ENCODE measurements around the gene MAN1A2.
"Not testable (repeated sequence)": the region's sequence is repeated elsewhere in the genome, so short reads cannot be mapped to it uniquely, and the experiment has no call there.

MAN1A2 gene

DNA sequence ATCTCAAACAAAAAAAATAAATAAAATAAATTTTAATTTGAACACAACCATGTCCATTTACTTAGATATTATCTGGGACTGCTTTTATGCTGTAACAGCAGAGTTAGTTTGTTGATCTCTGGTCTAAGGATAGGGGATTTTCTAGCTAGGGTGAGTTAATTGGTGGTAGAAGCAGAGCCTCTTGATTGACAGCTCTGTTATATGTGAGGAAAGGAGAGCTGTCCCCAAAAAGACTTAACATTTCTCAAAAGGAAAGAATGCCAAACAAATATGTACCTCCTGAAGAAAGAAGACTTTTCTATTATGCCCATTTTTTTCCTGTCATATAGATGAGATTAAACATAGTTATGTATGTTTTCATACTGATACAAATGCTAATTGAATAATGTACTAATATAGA lies 37.8 kb downstream of the MAN1A2 start:
- H3K27ac Mint-ChIP-seq: no peak overlapping the region
- H3K4me3 Mint-ChIP-seq: no peak overlapping the region
- DNase-seq: no peak
- peaks cover 14% of the 10 kb centered on the region for H3K9me3 Mint-ChIP-seq
- peaks cover 20% of the 10 kb centered on the region for H3K4me1 Mint-ChIP-seq (ENCODE audit: low read depth)
- H3K27me3 Mint-ChIP-seq: no peaks in the 10 kb centered on the region
- peaks cover 74% of the 10 kb centered on the region for H3K36me3 Mint-ChIP-seq (ENCODE audit: low read depth)

DNA sequence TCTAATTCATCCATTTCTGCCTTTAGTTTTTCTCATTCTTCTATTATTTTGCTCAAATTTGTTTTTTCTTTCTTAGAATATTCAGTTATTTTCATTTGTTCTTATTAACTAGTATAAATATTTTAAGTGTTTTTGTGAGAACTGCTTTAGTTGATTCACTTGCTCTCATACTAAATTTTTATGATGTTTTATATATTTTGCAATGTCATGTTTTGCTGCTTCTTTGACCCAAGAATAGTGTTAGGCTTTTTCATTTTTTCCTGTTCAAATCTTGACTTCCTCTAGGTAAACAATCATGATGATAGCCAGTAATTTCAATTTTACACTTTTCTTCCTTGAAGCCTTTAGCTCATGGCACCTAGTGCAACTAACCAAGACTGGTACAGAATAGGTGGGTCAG lies 45.2 kb downstream of the MAN1A2 start:
- peaks cover 28% of the 10 kb centered on the region for H3K4me1 Mint-ChIP-seq (ENCODE audit: low read depth)
- H3K36me3 Mint-ChIP-seq (ENCODE audit: low read depth): peaks cover 76% of the 10 kb centered on the region
- no peak for DNase-seq
- no peaks in the 10 kb centered on the region for H3K27me3 Mint-ChIP-seq
- no peak overlapping the region for H3K4me3 Mint-ChIP-seq
- H3K27ac Mint-ChIP-seq: no peak overlapping the region
- H3K9me3 Mint-ChIP-seq: no peaks in the 10 kb centered on the region

DNA sequence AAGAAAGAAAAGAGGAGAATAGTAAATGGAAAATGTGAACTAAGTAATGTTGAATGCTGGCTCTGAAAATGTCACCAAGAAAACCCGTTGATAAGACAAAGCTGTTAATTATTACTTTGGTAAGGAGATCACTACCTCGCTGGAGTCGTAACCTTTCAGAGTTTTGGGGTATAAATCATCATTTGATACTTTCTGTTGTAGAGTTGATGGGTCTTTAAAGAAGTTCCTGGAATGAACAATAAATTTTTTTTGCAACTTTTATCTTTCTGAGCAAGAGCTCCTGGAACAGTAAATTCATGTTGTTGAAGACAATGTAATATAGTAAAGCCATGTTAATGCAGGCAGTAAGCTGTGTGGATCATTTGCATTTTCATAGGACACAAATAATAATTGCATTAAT lies 46.2 kb downstream of the MAN1A2 start:
- Mint-ChIP-seq H3K36me3 (ENCODE audit: low read depth) (peaks cover 72% of the 10 kb centered on the region), H3K27me3 (no peaks in the 10 kb centered on the region), H3K27ac (no peak overlapping the region), H3K4me3 (no peak overlapping the region), H3K9me3 (no peaks in the 10 kb centered on the region), H3K4me1 (ENCODE audit: low read depth) (peaks cover 30% of the 10 kb centered on the region)
- no peak for DNase-seq

DNA sequence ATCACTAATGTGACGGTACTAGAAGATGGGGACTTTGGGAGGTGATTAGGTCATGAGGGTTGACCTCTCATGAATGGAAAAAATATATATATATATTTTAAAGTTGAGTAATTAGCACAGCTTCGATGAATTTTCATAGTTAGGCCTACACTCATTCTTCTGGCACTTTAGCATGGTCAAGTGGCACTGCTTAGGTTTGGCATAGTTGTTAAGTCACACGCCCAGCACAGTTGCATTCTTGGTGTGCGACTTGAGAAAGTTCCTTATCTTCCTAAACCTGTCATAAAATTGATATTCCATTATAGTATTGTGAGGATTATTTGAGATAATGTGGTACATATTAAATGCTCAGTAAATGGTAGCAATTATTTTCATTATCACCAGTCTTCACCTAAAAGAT lies 47.7 kb downstream of the MAN1A2 start:
- Mint-ChIP-seq H3K4me1 (ENCODE audit: low read depth) (peaks cover 28% of the 10 kb centered on the region), H3K27ac (no peak overlapping the region), H3K36me3 (ENCODE audit: low read depth) (peaks cover 67% of the 10 kb centered on the region), H3K9me3 (no peaks in the 10 kb centered on the region), H3K4me3 (no peak overlapping the region), H3K27me3 (no peaks in the 10 kb centered on the region)
- no peak for DNase-seq

DNA sequence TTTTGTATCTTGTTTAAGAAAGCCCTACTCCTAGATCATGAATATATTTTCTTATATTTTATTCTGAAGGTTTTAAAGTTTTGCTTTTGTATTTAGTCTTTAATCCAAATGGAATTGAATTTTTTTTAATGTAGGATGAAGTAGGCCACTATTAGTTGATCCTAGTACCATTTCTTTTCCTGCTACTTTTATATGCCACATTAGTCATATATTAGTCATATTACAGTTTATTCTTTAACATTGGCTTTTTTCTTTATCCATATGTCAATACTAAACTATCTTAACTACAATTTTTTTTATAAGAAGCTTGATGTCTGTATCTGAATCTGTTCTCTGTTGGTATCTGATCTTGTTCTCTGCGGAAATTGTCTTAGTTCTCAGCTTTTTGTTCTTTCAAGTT lies 48.8 kb downstream of the MAN1A2 start:
- no peak for DNase-seq
- peaks cover 34% of the 10 kb centered on the region for H3K4me1 Mint-ChIP-seq (ENCODE audit: low read depth)
- H3K4me3 Mint-ChIP-seq: no peak overlapping the region
- no peaks in the 10 kb centered on the region for H3K9me3 Mint-ChIP-seq
- H3K36me3 Mint-ChIP-seq (ENCODE audit: low read depth): peaks cover 69% of the 10 kb centered on the region
- no peaks in the 10 kb centered on the region for H3K27me3 Mint-ChIP-seq
- H3K27ac Mint-ChIP-seq: no peak overlapping the region

DNA sequence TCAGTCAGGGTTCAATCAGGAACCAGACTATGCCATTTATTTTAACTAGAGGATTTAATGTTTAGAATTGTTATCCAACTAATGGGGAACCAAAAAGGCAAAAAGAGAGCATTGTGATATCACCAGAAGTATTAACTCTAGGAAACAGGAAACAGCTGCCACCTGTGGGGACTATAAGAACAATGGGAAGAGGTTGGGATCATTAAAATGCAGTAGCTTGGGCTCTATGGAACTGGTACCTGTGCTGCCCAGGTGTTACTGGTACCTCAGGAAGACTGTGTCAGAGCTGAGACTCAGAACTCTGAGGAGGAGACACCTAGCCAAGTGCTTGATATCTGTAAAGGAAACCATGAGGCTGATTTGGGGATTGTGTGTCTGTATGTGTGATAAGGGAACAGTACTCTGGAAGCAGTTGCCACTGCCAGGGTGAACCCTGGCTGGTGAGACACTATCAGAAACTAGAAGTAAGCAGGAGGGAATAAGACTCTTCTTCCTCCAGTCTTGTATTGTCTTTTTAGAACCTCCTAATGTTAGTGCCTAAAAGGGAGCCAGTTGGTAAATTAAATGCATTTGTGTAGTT lies 49.4 kb downstream of the MAN1A2 start:
- Mint-ChIP-seq H3K9me3 (no peaks in the 10 kb centered on the region), H3K27ac (no peak overlapping the region), H3K27me3 (no peaks in the 10 kb centered on the region), H3K4me1 (ENCODE audit: low read depth) (peaks cover 35% of the 10 kb centered on the region), H3K4me3 (no peak overlapping the region), H3K36me3 (ENCODE audit: low read depth) (peaks cover 64% of the 10 kb centered on the region)
- no peak for DNase-seq

DNA sequence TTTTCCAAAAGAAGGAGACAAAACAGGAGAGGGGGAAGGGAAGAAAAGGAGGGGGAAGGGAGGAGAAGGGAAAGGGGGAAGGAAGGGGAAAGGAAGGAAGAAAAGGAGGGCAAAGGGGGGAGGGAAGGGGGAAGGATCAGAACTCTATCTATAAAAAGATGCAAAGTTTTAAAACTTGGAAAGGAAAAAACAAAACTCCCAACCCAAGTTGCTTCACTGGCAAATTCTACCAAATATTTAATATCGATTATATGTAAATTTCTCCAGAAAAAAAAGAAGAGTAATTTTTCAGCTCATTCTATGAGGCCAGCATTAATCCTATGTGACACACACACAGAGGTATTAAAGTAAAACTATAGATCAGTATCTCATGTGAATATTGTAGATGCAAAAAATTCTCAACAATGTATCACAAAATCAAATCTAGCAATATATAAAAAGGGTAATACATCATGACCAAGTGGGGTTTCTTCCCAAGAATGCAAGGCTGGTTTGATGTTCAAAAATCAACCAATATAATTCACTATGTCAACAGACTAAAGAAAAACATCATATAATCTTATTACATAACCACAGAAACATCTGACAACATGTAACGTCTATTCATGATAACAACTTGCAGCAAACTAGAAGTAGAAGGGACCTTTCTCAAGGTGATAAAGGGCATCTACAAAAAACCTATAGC lies 57.9 kb downstream of the MAN1A2 start:
- DNase-seq: no peak
- Mint-ChIP-seq H3K27me3 (no peaks in the 10 kb centered on the region), H3K9me3 (peaks cover 12% of the 10 kb centered on the region), H3K4me3 (no peak overlapping the region), H3K4me1 (ENCODE audit: low read depth) (peaks cover 5% of the 10 kb centered on the region), H3K27ac (no peak overlapping the region), H3K36me3 (ENCODE audit: low read depth) (peaks cover 69% of the 10 kb centered on the region)

DNA sequence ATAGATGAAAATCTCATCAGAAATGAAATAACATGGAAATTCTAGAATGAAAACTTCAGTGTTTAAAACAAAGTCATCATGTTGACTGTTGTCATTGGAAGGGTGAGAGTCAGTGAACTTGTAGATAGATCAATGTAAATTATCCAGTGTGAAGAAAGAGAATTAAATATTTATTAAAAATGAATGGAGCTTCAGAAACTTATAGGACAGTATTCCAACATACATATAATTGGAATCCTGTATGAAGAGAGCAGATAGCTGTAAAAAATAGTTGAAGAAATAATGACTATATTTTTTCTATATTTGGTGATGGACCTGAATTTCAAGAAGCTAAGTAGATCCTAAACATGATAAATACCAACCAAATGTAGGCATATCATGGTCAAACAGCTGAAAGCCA lies 60.0 kb downstream of the MAN1A2 start:
- peaks cover 57% of the 10 kb centered on the region for H3K36me3 Mint-ChIP-seq (ENCODE audit: low read depth)
- no peak for DNase-seq
- H3K27me3 Mint-ChIP-seq: no peaks in the 10 kb centered on the region

DNA sequence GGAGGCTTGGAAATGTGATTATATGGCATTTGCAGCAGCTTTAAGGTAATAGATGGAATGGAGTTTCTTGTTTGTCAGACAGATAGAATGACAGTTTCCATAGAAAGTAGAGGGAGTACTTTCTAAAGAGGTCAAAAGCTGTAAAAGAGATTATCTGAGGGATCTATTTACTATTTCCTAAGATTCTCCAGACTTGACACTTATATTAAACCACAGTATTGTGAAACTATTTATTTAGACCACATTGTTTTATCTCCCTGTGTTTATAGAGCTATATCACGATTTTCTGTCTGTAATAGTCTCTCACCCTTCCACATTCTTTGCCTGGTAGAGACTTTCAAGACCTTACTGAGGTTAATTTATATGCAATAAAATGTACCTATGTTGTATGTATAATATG lies 66.7 kb downstream of the MAN1A2 start:
- no peaks in the 10 kb centered on the region for H3K27me3 Mint-ChIP-seq
- no peaks in the 10 kb centered on the region for H3K9me3 Mint-ChIP-seq

More for the DNA sequence above, 60.0 kb downstream of the MAN1A2 start:
- Mint-ChIP-seq H3K4me1 (ENCODE audit: low read depth) (no peaks in the 10 kb centered on the region), H3K4me3 (no peak overlapping the region), H3K27ac (no peak overlapping the region), H3K9me3 (peaks cover 12% of the 10 kb centered on the region)

DNA sequence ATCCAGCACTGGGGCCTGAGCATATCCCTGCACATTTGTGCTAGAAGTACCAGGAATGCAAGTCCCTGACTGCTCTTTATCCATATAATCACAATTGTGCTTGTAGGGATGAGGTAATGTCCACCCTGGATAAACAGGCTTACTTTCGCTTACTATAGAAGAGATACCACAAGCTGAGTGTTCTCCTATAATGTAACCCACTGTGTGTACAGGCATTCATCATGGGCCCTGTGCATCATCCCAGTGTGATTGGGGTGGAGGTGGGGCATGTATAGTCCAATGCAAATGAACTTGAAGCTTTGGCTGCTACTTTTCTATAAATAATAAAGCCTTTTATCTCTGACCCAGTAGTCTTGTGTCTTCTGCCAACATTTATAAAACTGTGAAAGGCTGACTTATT lies 69.3 kb downstream of the MAN1A2 start:
- H3K4me1 Mint-ChIP-seq (ENCODE audit: low read depth): peaks cover 11% of the 10 kb centered on the region
- DNase-seq: no peak

More for the DNA sequence above, 66.7 kb downstream of the MAN1A2 start:
- Mint-ChIP-seq H3K27ac (no peak overlapping the region), H3K36me3 (ENCODE audit: low read depth) (peaks cover 2% of the 10 kb centered on the region), H3K4me1 (ENCODE audit: low read depth) (peaks cover 9% of the 10 kb centered on the region), H3K4me3 (no peak overlapping the region)
- no peak for DNase-seq

DNA sequence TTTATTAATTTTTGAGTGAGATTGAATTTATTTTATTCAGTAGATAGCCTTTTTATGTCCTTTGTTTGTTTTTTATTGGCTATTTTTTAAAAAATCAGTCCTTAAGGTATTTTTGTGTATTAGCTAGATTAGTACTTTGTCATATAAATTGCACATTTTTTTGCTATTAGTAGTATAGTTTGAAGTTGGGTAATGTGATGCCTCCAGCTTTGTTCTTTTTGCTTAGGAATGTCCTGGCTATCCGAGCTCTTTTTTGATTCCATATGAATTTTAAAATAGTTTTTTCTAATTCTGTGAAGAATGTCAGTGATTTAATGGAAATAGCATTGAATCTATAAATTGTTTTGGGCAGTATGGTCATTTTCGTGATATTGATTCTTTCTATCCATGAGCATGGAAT lies 80.4 kb downstream of the MAN1A2 start:
- no peak for DNase-seq
- H3K36me3 Mint-ChIP-seq (ENCODE audit: low read depth): peaks cover 78% of the 10 kb centered on the region
- H3K4me3 Mint-ChIP-seq: no peak overlapping the region
- no peaks in the 10 kb centered on the region for H3K4me1 Mint-ChIP-seq (ENCODE audit: low read depth)
- no peaks in the 10 kb centered on the region for H3K27me3 Mint-ChIP-seq
- H3K9me3 Mint-ChIP-seq: peaks cover 10% of the 10 kb centered on the region
- H3K27ac Mint-ChIP-seq: no peak overlapping the region

More for the DNA sequence above, 69.3 kb downstream of the MAN1A2 start:
- no peak overlapping the region for H3K27ac Mint-ChIP-seq
- H3K27me3 Mint-ChIP-seq: no peaks in the 10 kb centered on the region
- no peak overlapping the region for H3K4me3 Mint-ChIP-seq
- H3K36me3 Mint-ChIP-seq (ENCODE audit: low read depth): peaks cover 2% of the 10 kb centered on the region
- no peaks in the 10 kb centered on the region for H3K9me3 Mint-ChIP-seq

DNA sequence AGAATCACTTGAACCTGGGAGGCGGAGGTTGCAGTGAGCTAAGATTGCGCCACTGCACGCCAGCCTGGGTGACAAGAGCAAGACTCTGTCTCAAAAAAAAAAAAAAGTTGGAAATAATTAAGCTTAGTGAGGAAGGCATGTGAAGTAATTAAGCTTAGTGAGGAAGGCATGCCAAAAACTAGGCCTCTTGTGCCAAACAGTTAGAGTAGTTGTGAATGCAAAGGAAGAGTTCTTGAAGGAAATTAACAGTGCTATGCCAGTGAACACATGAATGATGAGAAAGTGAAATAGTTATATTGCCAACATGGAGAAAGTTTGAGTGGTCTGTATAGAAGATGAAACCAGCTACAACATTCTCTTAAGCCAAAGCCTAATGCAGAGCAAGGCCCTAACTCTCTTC lies 85.0 kb downstream of the MAN1A2 start:
- no peak for DNase-seq
- H3K4me1 Mint-ChIP-seq (ENCODE audit: low read depth): no peaks in the 10 kb centered on the region
- no peaks in the 10 kb centered on the region for H3K27me3 Mint-ChIP-seq
- peaks cover 7% of the 10 kb centered on the region for H3K9me3 Mint-ChIP-seq
- no peak overlapping the region for H3K4me3 Mint-ChIP-seq
- no peak overlapping the region for H3K27ac Mint-ChIP-seq
- H3K36me3 Mint-ChIP-seq (ENCODE audit: low read depth): peaks cover 69% of the 10 kb centered on the region

DNA sequence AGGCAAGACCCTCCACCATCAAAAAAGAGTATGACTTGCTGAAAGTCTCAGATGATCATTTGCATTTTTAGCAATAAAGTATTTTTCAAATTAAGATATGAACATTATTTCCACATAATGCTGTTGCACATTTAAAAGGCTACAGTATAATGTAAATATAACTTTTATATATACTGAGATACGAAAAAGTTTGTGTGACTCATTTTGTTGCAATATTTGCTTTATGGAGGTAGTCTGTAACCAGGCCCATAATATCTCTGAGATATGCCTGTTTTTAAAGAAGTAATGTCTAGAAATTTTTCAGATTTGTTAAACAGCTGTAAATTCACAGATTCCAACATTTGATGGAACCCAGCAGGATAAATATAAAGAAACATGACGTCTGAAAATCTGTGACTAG lies 86.7 kb downstream of the MAN1A2 start:
- H3K9me3 Mint-ChIP-seq: peaks cover 6% of the 10 kb centered on the region
- DNase-seq: no peak
- H3K36me3 Mint-ChIP-seq (ENCODE audit: low read depth): peaks cover 58% of the 10 kb centered on the region
- H3K27ac Mint-ChIP-seq: no peak overlapping the region
- H3K4me3 Mint-ChIP-seq: no peak overlapping the region
- no peaks in the 10 kb centered on the region for H3K27me3 Mint-ChIP-seq
- no peaks in the 10 kb centered on the region for H3K4me1 Mint-ChIP-seq (ENCODE audit: low read depth)

DNA sequence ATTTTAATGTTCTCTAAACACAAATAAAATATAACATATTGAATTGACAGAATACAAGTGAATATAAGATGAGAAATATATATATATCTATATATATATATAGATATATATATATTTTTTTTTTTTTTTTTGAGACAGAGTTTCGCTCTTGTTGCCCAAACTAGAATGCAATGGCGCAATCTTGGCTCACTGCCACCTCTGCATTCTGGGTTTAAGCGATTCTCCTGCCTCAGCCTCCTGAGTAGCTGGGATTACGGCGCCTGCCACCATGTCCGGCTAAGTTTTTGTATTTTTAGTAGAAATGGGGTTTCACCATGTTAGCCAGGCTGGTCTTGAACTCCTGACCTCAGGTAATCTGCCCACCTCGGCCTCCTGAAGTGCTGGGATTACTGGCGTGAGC lies 91.2 kb downstream of the MAN1A2 start:
- not testable (repeated sequence) for H3K9me3 Mint-ChIP-seq; H3K4me1 Mint-ChIP-seq (ENCODE audit: low read depth); H3K27me3 Mint-ChIP-seq; DNase-seq; H3K4me3 Mint-ChIP-seq; H3K27ac Mint-ChIP-seq
- H3K36me3 Mint-ChIP-seq (ENCODE audit: low read depth): peaks cover 37% of the 10 kb centered on the region

DNA sequence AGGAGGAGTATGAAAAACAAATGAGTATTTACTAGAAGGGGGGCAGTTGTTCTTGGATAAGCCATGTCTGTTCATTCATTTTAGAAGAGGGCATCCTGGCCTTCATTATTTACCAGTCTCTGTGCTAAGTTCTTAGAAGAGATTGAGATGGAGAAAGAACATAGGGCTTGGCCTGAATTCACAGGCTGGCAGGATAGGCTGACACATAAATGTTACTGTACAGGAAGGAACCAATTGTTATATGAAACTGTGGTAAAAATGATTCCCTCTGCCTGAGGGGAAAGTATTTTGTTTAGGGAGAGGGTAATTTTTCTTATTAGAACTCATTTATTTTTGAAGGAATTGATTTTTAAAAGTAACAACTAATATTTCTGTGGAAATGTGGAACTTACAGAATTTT lies 99.5 kb downstream of the MAN1A2 start:
- H3K36me3 Mint-ChIP-seq (ENCODE audit: low read depth): peaks cover 58% of the 10 kb centered on the region

More for the DNA sequence above, 99.5 kb downstream of the MAN1A2 start:
- Mint-ChIP-seq H3K27ac (no peak overlapping the region), H3K27me3 (no peaks in the 10 kb centered on the region), H3K4me3 (no peak overlapping the region), H3K4me1 (ENCODE audit: low read depth) (no peaks in the 10 kb centered on the region), H3K9me3 (no peaks in the 10 kb centered on the region)
- no peak for DNase-seq
